ENCODE results near the gene NEK5.

- TF ChIP-seq POLR2AphosphoS5 (IDR thresholded peaks at IDR 0.05; ENCODE audit: low read depth): no peak
- TF ChIP-seq CTCF (conservative IDR thresholded peaks at IDR 0.05; ENCODE audit: low read depth in 2 of 2): no peak
- TF ChIP-seq EZH2 (IDR thresholded peaks at IDR 0.05; ENCODE audit: low read depth, unreplicated experiment): no peak
- no peak for TF ChIP-seq JUNB (IDR thresholded peaks at IDR 0.05; ENCODE audit: unreplicated experiment)
- no peak for TF ChIP-seq EZH2phosphoT487 (IDR thresholded peaks at IDR 0.05; ENCODE audit: unreplicated experiment)
- no peak for TF ChIP-seq STAT1 (IDR thresholded peaks at IDR 0.05; ENCODE audit: unreplicated experiment)
- no peak for TF ChIP-seq ZNF114 (CRISPR knock-in tag; IDR thresholded peaks at IDR 0.05)
- TF ChIP-seq CREB1 (CRISPR knock-in tag; IDR thresholded peaks at IDR 0.05; ENCODE audit: low read depth): no peak
- TF ChIP-seq REST (IDR thresholded peaks at IDR 0.05; ENCODE audit: unreplicated experiment): no peak
- no peak for TF ChIP-seq ZNF462 (CRISPR knock-in tag; IDR thresholded peaks at IDR 0.05)
These were observed 116.4 kb downstream of the NEK5 start for GRCh38 chr13:52012512-52012836.

Data from GM23338 (cell line).